ENCODE measurements around the gene FAM76A. TPM values are rescaled to one million over a fixed set of nuclear protein-coding genes. Genes with fewer than 3 reads are reported as not detected.

FAM76A gene
- total and polyA plus RNA-seq, 9 of the 15 experiments (the other 6 are each of a cell fraction or from before 2014, with no cell fraction given) = 9.5 to 14.6 (median 11.4) TPM

GRCh38 chr1:27772932-27773825 is 47.4 kb downstream of the FAM76A start, which contains the start of gene STX12 (continued):
- TF ChIP-seq ARID1B (IDR thresholded peaks at IDR 0.05) (0 out of 2 replicates have a peak, but pooled peaks have one; percentile 7), PBX2 (CRISPR knock-in tag; IDR thresholded peaks at IDR 0.05; ENCODE audit: low read depth) (no peak), PBX2 (tag; conservative IDR thresholded peaks at IDR 0.05; ENCODE audit: low read depth) (no peak), DNMT1 (IDR thresholded peaks at IDR 0.05) (no peak), TRIM28 (IDR thresholded peaks at IDR 0.05) (no peak), ELK3 (CRISPR knock-in tag; IDR thresholded peaks at IDR 0.05) (no peak), HMGXB4 (CRISPR knock-in tag; IDR thresholded peaks at IDR 0.05) (no peak), DPF2 (IDR thresholded peaks at IDR 0.05) (peak; percentile 63; the same call in 1 of the 2 replicates), ZNF134 (CRISPR knock-in tag; conservative IDR thresholded peaks at IDR 0.05) (no peak), POU5F1 (IDR thresholded peaks at IDR 0.05; ENCODE audit: borderline replicate concordance, low read depth, low read length, partially characterized antibody) (no peak), USF1 (CRISPR knock-in tag; IDR thresholded peaks at IDR 0.05) (no peak; the same call in 1 of the 2 replicates), SRSF9 (IDR thresholded peaks at IDR 0.05; ENCODE audit: borderline replicate concordance, low read depth, low read length) (no peak), ASH1L (IDR thresholded peaks at IDR 0.05; ENCODE audit: borderline replicate concordance, low read depth, partially characterized antibody) (no peak), NFE2L1 (tag; IDR thresholded peaks at IDR 0.05; ENCODE audit: borderline replicate concordance, low read depth) (no peak), CREB3 (tag; conservative IDR thresholded peaks at IDR 0.05; ENCODE audit: low read depth) (peak; percentile 76; the same call in 1 of the 2 replicates), TRIM25 (IDR thresholded peaks at IDR 0.05; ENCODE audit: borderline replicate concordance) (0 out of 2 replicates have a peak, but pooled peaks have one; percentile 45)

Measured in K562 (cell line).